Measurements from ENCODE around the gene MYO7B.

The MYO7B gene

GRCh38 chr2:127575185-127575765 lies 39.8 kb downstream of the MYO7B start:
- DNase-seq: no peak

- DNase-seq: no peak
These were observed 40.5 kb downstream of the MYO7B start for GRCh38 chr2:127575941-127576432.

- no peak for DNase-seq
These were observed 41.1 kb downstream of the MYO7B start for GRCh38 chr2:127576433-127577207.

GRCh38 chr2:127577208-127577475 lies 41.7 kb downstream of the MYO7B start:
- no peak for DNase-seq

GRCh38 chr2:127577503-127577902 lies 42.0 kb downstream of the MYO7B start:
- DNase-seq: no peak

DNA sequence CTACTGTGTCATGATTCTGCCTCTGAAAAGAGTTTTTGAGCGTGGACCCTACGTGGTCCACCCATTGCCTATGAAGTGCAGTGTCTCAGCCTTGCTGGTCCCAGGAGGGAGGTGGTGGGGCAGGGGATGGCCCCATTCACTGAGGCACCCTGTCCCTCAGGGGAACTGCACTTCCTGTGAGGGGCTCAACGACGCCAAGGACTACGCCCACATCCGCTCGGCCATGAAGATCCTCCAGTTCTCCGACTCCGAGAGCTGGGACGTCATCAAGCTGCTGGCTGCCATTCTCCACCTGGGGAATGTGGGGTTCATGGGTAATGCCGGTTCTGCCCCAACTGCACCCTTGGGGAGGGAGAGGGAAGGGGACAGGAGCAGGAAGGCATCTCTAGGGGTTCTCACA lies 42.5 kb downstream of the MYO7B start:
- DNase-seq: no peak

- DNase-seq: no peak
These were observed 42.9 kb downstream of the MYO7B start for GRCh38 chr2:127578411-127578810.

GRCh38 chr2:127579231-127579630 lies 43.7 kb downstream of the MYO7B start:
- no peak for DNase-seq

DNA sequence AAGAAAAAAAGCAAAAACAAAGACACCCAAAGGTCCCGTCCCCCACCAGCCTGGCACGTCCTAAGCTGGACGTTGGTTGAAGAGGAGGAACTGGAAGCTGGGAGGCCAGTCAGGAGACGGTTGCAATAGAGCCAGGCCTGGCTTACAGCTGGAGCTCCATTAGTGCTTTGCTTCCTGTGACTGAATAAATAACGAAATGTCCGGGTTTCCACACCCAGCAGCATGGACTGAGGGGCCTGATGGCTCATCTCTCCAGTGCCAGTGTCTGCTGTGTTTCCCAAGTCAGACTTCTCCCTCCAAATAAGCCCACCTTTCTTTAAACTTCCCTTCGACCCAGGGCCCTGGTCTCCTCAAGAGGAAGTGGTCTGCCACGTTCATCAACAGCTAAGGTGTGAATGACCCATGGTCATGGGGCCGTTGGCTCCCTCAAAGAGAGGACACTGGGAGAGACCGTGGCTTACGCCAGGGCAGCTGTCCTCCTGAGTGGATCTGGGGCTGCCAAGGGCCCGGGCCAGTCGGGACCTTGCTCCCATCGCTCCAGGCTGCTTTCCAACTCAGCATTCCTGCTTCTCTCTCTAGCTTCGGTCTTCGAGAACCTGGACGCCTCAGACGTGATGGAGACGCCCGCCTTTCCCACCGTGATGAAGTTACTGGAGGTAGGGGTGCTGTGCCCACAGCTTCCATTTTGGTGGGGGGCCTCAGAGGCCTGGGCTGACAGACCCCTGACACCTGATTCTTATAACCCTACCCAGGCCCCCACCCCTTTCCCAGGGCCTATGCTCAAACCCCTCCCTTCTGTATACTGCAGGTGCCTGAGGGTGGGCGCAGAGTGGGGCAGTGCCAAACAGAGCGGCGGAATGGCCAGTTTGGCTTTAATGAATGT lies 44.9 kb downstream of the MYO7B start:
- DNase-seq: no peak

- DNase-seq: no peak
These were observed 45.5 kb downstream of the MYO7B start for GRCh38 chr2:127581050-127581345.

GRCh38 chr2:127581516-127582490 lies 46.3 kb downstream of the MYO7B start:
- no peak for DNase-seq

DNA sequence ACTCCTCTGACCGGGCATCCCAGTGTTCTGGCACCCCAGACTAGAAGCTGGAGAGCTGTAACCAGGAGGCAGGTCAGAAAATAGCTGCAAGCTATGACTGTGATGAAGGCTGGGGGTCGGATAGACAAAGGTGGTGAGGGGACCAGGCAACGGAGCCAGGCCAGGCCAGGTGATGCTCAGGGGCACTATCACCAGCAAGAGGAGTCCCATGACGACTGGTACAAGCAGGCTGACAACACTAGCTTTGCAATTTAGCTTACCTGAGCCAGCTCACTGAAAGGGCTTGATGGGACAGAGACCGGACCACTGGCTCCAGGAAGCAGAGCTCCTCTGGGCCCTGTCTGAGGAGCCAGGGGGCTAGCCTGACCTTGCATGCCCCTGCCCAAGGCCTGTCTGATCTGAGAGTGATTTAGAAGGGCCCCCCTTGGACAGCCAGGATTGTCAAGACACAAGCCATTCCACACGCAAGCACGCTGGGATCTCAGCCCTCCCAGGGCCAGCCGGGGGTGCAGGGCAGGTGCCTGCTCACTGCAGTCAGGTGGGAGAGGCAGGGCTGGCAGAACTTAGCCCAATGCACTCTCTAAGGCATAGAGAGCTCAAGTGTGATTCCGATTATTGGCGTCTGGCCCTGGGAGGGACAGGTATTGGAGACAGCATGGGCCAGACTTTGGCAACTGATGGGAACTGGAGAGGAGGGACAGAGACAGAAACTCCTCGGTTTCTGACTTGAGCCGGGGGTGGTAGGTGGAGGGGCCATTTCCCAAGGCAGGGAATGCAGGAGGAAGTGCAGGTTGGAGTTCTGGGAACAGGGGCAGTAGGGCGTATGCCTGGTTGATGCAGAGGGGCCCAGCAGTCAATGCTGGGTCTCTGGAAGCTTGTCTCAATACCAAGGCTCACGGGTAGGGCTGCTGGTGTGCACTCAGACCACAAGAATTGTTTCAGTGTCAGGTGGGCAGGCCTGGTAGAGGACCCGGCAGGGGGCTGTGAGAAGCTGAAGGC lies 47.7 kb downstream of the MYO7B start:
- no peak for DNase-seq

GRCh38 chr2:127584047-127584446 lies 48.6 kb downstream of the MYO7B start:
- DNase-seq: no peak

DNA sequence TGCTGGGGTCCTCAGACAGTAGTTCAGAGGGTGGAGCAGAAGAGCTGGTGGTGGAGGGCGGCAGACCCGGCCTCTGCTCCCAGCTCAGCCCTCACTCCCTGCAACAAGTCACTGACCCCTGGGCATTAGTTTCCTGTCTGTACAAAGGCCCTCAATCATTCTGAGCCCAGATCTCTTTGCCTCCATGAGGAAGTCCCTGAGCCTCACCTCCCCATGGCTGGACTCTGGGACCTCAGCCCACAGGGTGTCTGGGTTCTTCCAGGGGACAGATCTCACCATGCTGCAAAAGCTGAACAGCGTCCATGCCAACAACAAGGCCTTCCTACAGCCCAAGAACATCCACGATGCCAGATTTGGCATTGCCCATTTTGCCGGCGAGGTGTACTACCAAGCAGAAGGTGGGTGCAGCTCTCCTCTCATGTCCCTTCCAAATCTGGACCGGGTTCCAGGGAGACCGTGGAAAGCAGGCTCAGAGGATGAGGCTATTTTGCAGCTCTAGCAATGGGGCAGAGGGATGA lies 49.1 kb downstream of the MYO7B start:
- DNase-seq: no peak

GRCh38 chr2:127585270-127585807 lies 49.9 kb downstream of the MYO7B start:
- no peak for DNase-seq

GRCh38 chr2:127586136-127586535 lies 50.7 kb downstream of the MYO7B start:
- DNase-seq: no peak

DNA sequence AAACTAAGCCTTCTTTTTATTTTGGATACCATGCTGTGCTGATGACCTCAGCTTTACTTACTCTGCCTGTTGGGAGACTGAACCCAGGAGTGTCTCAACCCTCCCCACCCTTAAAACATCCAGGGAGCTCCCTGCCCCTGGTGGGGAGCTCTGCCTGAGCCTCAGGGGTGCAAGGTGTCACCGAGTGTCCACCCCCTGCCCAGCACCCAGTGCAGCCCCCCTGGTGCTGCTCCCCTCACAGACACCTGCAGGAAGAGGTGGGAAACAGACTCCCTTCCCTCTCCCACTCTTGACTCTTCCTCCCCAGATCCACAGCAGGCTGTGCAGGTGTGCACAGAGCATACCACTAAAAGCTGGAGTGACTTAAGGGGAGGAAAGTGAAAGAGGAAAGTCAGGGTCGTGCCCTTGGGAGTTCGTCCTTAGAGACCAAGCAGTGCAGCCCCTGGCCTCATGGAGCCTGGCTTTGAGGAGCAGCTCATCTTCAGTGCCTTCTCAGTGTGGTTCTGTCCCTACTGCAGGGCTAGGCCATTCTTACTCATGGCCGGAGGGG lies 51.3 kb downstream of the MYO7B start:
- no peak for DNase-seq

GRCh38 chr2:127588241-127588640 lies 52.8 kb downstream of the MYO7B start:
- DNase-seq: no peak

DNA sequence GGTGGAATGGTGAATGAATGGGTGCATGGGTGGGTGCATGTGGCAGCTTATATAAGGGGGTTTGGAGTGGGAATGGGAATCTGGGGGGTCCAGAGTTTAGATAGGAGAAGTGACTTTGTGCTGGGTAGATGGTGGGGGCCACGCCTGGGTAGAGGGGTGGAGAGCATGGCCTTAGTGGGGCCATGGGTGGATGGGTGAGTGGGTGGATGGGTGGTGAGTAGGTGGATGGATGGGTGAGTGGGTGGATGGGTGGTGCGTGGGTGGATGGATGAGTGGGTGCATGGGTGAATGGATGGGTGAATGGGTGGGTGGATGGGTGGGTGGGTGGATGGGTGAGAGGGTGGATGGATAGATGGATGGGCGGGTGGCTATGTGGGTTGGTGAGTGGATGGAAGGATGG lies 53.9 kb downstream of the MYO7B start:
- DNase-seq: no peak

DNA sequence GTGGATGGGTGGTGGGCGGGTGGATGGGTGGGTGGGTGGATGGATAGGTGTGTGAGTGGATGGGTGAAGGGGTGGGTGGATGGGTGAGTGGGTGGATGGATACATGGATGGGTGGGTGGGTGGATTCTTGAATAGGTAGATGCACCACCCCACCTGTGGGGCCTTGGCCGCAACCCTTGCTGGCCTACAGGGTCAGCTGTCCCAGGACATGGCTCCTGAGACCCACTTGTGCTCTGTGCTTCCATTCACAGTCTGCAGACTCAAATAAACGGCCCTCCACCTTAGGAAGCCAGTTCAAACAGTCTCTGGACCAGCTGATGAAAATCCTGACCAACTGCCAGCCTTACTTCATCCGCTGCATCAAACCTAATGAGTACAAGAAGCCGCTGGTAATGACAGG lies 54.4 kb downstream of the MYO7B start:
- no peak for DNase-seq

Data from NCI-H2227 treated with DMSO at 0.1 percent for 48 hours (cell line).